Measurements from ENCODE around the gene ADAMTS8. TPM values are rescaled to one million over a fixed set of nuclear protein-coding genes. Genes with fewer than 3 reads are reported as not detected.

ADAMTS8 gene
- total RNA-seq, 1 experiment from 2014 or later, result 0.07 TPM

DNA sequence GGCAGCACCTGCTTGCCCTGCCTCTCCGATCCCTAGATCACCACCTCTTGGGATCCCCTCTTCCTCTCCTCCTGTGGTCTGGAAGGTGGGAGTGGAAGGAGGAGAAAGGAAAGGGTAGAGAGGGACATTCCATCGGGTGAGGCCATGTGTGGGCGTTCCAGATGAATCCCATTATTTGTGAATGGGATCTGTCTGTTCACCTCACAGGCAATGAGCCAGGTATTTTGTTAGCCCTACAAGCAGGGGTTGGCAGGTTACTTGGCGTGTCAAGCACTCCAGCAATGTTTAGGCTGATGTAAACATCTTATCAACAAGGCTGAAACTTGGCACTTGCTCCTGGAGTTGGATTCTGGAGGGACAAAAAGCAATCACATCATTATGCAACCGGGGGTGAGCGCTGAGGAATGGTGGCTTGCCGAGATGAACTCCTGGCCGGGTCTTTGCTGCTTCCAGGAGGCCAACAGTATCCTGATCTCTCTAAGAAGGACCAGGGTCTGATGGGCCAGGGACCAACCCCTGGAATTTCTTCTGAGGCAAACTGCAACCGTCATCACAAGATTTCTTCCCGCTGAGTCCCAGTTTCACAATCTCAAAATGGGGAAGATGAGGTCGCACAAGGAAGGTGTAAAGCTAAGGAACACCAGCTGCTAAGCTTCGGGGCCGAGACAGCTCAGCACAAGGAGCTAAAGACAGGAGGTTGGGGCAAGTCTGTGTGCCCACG is 7.8 kb downstream of the ADAMTS8 start:
- POLR2A ChIA-PET, result no interaction called here

More for the DNA sequence above, 7.8 kb downstream of the ADAMTS8 start:
- RAD21 ChIA-PET (ENCODE audit: low non-redundant PET in 1 of 2, low total read pairs in 2 of 2, uncharacterized antibody in 2 of 2, unreplicated experiment in 2 of 2), result no interaction called here
- H3K4me1 ChIP-seq (ENCODE audit: control insufficient read depth in 1 of 2, insufficient read depth in 2 of 2, low read length in 2 of 2), result no peaks in the 10 kb centered on the region
- TF ChIP-seq EZH2 (IDR thresholded peaks at IDR 0.05) (no peak), YY1 (IDR thresholded peaks at IDR 0.05; ENCODE audit: extremely low read depth, insufficient replicate concordance, low read depth, low read length) (no peak), RAD21 (IDR thresholded peaks at IDR 0.05; ENCODE audit: low read depth) (no peak), SP1 (IDR thresholded peaks at IDR 0.05; ENCODE audit: low read depth) (no peak), CTCF (IDR thresholded peaks at IDR 0.05 in 2 of 3, conservative IDR thresholded peaks at IDR 0.05 in 1 of 3; ENCODE audit: borderline replicate concordance in 1 of 3, insufficient read depth in 1 of 3, low read depth in 2 of 3, low read length in 2 of 3) (no peak), SRF (IDR thresholded peaks at IDR 0.05; ENCODE audit: low read depth) (no peak), EZH2phosphoT487 (IDR thresholded peaks at IDR 0.05; ENCODE audit: borderline replicate concordance) (no peak), ZFX (IDR thresholded peaks at IDR 0.05) (no peak), TCF7L2 (IDR thresholded peaks at IDR 0.05; ENCODE audit: borderline replicate concordance, extremely low read depth, insufficient read depth, insufficient read length) (no peak), ZNF274 (IDR thresholded peaks at IDR 0.05; ENCODE audit: low read depth, low read length) (no peak), FOSL1 (IDR thresholded peaks at IDR 0.05; ENCODE audit: low read depth) (no peak), POLR2A (IDR thresholded peaks at IDR 0.05; ENCODE audit: borderline replicate concordance, extremely low read depth, insufficient read depth, insufficient read length) (no peak), JUND (IDR thresholded peaks at IDR 0.05) (no peak)
- TF ChIP-seq, protein P1, sequence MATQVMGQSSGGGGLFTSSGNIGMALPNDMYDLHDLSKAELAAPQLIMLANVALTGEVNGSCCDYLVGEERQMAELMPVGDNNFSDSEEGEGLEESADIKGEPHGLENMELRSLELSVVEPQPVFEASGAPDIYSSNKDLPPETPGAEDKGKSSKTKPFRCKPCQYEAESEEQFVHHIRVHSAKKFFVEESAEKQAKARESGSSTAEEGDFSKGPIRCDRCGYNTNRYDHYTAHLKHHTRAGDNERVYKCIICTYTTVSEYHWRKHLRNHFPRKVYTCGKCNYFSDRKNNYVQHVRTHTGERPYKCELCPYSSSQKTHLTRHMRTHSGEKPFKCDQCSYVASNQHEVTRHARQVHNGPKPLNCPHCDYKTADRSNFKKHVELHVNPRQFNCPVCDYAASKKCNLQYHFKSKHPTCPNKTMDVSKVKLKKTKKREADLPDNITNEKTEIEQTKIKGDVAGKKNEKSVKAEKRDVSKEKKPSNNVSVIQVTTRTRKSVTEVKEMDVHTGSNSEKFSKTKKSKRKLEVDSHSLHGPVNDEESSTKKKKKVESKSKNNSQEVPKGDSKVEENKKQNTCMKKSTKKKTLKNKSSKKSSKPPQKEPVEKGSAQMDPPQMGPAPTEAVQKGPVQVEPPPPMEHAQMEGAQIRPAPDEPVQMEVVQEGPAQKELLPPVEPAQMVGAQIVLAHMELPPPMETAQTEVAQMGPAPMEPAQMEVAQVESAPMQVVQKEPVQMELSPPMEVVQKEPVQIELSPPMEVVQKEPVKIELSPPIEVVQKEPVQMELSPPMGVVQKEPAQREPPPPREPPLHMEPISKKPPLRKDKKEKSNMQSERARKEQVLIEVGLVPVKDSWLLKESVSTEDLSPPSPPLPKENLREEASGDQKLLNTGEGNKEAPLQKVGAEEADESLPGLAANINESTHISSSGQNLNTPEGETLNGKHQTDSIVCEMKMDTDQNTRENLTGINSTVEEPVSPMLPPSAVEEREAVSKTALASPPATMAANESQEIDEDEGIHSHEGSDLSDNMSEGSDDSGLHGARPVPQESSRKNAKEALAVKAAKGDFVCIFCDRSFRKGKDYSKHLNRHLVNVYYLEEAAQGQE (IDR thresholded peaks at IDR 0.05; ENCODE audit: low read depth), result no peak
- TF ChIP-seq, protein P2, sequence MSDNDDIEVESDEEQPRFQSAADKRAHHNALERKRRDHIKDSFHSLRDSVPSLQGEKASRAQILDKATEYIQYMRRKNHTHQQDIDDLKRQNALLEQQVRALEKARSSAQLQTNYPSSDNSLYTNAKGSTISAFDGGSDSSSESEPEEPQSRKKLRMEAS (IDR thresholded peaks at IDR 0.05), result no peak
- no peaks in the 10 kb centered on the region for H3K79me2 ChIP-seq (ENCODE audit: insufficient read depth, low read length)
- no peaks in the 10 kb centered on the region for H4K20me1 ChIP-seq (ENCODE audit: insufficient read depth)
- no peaks in the 10 kb centered on the region for H3K9me3 ChIP-seq (ENCODE audit: control insufficient read depth in 1 of 2, insufficient read depth in 1 of 2, low read depth in 1 of 2, low read length in 2 of 2)
- H3K27me3 ChIP-seq (ENCODE audit: insufficient read depth, low read length), result peaks cover 29% of the 10 kb centered on the region; the same call in 1 of the 2 replicates
- H3K4me3 ChIP-seq (replicated peaks in 1 of 2; ENCODE audit: low read depth in 1 of 2, low read length in 2 of 2), result no peak overlapping the region
- H3K4me2 ChIP-seq (ENCODE audit: low read length), result no peak overlapping the region
- CTCF ChIA-PET, result no interaction called here
- no peak for ATAC-seq
- no peak overlapping the region for H3K27ac ChIP-seq (ENCODE audit: low read depth, low read length)
- BruUV-seq (replicated peaks), result no TSS peak
- no peaks in the 10 kb centered on the region for H3K36me3 ChIP-seq (ENCODE audit: control insufficient read depth in 1 of 2, insufficient read depth in 2 of 2, low read length in 2 of 2)
- no peak overlapping the region for H3K9ac ChIP-seq (ENCODE audit: low read length)
- intact Hi-C loops (cut with micrococcal nuclease), result no loop called here
- H2AFZ ChIP-seq (ENCODE audit: low read depth, low read length, poor library complexity, severe bottlenecking), result no peak overlapping the region
- H3K9me2 ChIP-seq (ENCODE audit: insufficient read depth), result no peaks in the 10 kb centered on the region
- DNase-seq (ENCODE audit: low read depth, low spot score), result no peak

Measured in HCT116 (cell line).